ENCODE measurements around the gene CCNF.

Gene CCNF

DNA sequence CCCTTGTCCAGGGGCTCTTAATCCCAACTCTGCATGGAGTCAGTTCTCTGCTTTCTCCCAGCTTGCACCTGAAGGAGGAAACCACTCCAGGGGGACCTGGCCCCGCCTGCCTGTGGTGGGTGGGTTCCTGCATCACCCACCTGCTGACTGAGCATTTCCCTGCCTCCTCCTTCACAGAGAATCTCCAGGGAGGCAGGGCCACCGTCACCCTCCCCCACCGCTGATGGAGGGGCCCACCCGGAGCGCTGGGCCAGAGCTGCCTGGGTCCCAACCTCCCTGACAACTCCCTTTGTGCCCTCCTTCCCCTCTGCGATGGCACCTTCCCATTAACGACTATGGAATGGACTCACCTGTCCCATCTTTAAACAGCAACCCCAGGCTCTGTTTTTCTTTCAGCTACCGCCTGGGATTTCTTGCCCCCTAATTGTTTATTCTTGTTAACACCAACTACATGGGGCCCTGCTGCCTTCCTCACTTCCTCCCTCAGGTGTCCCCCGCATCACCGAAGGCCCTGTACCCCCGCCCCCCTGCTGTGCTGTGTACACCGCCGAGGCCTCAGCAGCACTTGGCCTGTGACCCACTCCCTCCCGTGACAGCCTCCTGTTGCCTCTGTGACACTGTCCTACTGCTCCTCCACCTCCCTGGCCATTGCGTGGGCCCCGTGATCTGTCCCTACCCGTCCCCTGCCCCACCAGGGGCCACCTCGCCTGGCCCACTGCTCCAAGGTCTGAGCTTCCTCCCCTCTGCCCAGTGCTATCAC is 29.8 kb downstream of the CCNF start:
- no peak for DNase-seq

DNA sequence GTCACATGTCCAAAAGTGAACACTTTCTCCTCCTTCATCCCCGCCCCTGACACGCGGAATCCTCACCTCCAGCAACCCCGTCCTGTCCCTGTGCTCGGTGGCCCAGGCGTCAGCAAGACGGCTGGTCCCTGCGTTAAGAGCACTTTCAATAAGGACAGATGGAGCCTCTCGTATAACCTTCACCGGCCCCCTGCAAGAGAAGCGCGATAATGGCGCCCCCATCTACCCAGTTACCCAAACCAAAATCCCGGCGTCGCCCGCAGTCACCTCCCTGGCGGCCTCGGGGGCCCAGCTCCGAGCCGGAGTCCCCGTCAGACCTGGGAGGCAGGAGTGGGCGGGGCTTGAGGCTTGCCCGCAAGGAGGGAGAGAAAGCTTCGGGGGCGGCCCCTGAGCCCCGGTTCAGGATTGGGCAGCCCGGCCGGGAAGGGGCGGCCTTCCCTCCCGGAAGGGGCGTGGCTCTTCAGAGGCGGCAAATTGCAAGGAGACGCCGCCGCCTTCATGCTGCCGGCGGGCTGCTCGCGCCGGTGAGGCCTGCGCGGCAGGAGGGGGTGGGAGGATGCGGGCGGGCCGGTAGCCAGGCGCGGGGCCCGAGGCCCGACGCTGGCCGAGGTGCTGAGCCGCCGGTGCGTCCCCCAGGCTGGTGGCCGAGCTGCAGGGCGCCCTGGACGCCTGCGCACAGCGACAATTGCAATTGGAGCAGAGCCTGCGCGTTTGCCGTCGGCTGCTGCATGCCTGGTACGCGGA is 30.6 kb downstream of the CCNF start, which contains the start of gene TEDC2:
TEDC2 (plus strand) TSS at position 463 of the 744 bp plus-strand sequence; CDS start at position 499, 36 bp downstream.
- DNase-seq, result peak; percentile 98

DNA sequence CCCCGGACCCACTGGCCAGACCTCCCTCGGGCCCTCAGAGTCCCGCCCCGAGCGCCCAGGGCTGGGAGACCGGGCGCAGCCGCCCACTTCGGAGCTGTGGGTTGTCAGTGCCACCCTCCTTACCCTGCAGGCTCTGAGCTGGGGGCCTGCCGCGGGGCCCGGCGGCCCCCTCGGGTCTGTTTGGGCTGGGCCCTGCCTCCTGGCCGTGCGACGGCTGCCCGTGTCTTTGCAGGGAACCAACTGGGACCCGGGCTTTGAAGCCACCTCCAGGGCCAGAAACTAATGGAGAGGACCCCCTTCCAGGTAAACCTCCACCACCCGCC is 31.1 kb downstream of the CCNF start:
- DNase-seq, result no peak

DNA sequence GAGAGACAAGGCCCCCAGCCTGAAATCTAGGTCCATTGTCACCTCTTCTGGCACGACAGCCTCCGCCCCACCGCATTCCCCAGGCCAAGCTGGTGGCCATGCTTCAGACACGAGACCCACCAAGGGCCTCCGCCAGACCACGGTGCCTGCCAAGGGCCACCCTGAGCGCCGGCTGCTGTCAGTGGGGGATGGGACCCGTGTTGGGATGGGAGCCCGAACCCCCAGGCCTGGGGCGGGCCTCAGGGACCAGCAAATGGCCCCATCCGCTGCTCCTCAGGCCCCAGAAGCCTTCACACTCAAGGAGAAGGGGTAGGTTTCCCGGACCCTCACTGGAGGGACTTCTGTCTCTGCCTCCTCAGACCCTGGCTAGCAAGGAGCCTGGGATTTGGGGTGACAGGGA is 31.7 kb downstream of the CCNF start:
- DNase-seq, result no peak

DNA sequence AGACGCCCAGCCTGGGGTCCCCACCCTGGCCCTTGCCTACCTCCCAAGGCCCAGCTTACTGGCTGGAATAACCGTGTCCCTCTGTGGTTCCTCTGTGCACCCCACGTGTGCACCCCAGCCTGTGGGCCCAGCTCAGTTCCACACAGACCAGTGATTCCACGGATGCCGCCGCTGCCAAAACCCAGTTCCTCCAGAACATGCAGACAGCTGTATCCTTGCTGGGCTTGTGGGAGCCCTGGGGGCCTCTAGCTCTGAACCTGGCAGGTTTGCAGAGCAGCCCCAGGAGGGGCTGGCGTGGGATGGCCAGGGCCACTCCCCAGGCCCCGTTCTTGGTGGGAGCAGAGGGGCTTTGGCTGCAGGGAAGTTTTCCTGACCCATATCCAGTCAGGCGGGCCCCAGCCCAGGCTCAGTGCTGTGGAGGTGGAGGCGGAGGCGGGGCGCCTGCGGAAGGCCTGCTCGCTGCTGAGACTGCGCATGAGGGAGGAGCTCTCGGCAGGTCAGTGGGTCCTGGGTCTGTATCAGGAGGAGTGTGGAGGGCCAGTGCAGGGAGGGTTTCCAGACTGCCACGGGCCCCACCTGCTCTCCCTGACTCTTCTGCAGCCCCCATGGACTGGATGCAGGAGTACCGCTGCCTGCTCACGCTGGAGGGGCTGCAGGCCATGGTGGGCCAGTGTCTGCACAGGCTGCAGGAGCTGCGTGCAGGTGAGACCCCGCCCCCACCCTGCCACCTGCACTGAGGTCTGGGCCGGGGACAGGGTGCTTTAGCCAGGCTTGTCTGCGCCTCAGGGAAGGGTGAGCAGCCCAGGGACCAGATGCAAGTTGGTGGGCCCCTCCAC is 33.0 kb downstream of the CCNF start:
- DNase-seq, result no peak

DNA sequence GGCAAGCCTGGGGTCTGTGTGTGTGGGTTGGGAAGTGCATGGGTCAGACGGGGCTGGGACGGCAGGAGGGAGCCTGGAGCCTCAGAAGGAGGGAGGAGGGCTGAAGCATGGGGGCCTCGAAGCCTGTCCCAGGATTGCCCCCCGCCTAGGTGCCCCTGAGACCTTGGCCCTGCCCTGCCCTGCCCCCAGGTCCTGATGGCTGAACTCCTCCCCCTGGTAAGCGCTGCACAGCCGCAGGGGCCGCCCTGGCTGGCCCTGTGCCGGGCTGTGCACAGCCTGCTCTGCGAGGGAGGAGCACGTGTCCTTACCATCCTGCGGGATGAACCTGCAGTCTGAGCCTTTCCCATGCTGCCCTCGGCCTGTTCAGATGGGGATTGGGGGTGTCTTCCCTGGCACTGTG is 35.1 kb downstream of the CCNF start:
- DNase-seq, result no peak

DNA sequence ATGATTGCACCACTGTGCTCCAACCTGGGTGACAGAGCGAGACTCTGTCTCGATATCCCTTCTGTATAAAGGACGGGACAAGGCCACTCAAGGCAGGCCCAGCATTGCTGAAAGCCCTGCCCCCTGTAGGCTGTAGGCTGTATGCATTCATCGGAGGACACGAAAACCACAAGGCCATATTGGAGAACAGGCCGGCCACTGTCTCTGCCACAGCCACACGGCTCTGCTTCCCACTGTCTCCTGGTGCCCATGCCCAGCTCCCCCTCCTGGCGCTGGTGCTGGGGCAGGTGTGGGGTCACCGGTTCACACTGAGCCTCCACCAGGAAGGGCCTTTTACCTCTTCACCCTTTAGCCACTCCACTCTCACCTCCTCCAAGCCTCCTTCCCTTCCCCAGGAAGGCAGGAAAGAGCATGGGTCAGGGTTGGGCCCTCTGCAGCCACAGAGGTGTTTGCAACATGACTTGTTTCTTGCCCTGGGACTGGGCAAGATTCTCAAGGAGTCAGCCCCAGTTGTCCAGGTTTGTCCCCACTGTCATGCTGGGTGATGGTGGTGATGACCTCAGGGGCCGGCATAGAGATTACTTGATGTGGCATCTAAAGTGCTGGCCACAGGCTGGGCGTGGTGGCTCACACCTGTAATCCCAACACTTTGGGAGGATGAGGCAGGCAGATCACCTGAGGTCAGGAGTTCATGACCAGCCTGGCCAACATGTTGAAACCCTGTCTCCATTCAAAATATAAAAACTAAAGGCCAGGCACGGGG is 36.6 kb downstream of the CCNF start:
- DNase-seq, result no peak

DNA sequence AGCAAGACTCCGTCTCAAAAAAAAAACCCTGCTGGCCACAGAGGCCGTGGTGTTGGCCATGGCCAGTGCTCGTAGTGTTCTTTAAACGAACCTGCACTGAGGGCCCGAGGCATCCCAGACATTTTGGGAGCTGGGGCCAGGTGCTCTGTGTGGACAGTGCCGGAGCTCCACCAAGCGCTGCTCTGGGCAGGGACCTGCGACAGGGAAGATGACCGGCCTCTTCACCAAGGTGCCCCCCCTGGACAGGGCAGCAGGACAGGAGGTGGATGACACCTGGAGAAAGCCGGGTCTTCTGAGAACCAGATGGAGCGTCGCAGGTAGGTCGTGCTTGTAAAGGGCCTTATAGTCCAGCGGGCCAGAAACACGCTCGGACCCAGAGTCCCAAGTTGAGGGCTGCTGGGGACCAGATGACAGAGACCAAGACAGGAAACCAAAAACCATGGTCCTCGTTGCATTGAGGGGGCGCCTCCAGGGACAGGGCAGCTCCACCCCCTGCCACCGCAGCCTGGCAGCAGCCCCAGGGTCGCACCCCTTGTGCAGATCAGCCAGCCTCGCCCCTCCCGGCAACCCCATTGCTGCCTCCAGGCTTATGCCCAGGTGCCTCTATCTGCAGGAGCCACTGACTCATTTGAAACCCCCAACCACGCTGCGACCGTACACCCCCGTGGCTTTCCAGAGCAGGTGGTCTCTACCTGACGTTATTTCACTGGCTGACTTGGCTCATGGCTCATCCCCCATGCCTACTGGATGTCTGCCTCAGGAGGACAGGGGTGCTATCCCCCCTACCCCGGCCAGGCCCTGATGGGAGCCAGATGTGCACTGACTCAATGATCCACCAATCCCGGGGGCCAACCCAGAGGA is 37.6 kb downstream of the CCNF start:
- DNase-seq, result no peak

DNA sequence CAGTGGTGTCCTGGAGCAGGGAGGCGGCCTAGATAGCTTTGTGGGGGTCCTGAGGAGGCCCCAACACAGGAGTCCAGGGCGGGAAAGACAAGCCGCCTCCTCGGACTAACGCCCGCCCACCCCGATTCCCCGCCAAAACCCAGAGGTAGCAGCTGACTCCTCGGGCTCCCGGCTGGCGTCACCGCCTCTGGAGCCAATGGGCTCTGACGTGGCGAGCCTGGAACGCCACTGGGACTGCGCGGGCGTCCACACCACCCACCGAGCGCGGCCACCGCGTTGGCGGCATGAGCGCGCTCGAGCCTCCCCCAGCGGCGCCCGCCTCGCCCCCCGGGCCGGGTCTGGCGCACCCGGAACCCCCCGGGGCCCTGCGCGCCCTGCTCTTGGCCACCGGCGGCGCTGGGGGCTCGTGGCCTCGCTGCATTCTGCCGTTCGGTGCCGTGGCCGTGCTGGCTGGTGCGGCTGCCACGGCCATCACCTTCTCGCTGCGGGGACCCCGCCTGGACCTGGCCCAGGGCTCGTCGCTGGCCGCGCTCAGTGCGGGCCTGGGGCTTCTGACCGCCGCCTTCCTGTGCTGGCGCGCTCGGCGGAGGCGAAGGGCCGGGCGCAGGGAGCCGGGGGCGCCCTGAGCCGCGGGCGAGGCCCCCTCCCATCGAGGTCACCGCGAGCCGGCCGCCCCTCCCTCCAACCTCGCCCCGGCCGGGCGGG is 38.4 kb downstream of the CCNF start:
- no peak for DNase-seq

DNA sequence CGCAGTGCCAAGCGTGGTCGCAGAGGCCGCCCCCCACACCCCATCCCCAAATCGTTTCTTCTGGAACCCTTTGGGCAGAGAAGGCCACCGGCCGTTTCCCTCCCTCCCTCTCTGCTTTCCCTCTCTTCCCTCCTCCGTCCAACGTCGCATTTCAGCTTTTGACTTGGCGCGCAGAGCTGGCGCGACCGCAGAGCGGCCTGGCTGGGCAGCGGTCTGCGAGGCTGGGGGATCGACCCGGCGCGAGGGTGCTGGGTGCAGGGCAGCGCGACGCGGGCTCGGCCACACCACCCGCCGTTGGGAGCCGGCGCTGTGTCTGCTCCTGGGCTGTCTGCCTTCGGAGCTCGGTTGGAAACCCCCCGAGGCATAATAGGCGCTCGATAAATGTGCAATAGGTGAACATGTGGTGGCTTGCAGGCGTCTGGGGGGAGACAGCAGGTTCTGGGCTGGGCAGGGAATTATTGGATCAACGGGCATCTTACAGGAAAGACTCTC is 39.0 kb downstream of the CCNF start:
- DNase-seq, result no peak

DNA sequence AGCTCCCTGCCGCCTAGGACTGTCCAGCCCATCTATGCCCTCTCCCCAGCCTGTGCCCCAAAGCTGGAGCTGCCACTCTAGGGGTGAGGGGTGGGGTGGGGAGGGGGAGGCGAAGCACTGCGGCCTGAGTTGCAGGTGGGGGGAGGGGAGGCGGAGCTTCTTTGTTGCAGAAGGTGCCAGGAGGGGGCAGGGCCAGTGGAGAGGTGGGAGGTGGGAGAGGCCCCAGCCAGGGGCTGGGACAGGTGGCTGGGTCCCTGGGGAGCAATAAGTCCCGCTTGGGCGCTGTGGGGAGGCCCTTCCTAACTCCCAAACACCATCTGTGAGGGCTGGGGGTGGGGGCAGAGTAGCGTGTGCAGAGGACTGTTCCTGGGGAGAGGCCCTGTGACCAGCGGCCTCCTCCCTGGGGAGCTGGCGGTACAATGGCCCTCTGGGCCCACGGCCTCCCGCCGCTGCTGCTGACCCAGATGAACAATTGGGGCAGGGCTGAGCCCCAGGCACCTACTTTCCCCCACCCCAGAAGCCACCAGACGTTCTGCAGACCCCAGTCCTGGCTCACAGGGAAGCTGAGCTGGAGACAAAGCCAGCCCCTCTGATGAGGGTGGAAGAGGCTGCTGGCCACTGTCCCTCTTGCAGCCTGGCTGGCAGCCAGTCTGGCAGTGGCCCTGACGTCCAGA is 39.6 kb downstream of the CCNF start:
- DNase-seq, result no peak

DNA sequence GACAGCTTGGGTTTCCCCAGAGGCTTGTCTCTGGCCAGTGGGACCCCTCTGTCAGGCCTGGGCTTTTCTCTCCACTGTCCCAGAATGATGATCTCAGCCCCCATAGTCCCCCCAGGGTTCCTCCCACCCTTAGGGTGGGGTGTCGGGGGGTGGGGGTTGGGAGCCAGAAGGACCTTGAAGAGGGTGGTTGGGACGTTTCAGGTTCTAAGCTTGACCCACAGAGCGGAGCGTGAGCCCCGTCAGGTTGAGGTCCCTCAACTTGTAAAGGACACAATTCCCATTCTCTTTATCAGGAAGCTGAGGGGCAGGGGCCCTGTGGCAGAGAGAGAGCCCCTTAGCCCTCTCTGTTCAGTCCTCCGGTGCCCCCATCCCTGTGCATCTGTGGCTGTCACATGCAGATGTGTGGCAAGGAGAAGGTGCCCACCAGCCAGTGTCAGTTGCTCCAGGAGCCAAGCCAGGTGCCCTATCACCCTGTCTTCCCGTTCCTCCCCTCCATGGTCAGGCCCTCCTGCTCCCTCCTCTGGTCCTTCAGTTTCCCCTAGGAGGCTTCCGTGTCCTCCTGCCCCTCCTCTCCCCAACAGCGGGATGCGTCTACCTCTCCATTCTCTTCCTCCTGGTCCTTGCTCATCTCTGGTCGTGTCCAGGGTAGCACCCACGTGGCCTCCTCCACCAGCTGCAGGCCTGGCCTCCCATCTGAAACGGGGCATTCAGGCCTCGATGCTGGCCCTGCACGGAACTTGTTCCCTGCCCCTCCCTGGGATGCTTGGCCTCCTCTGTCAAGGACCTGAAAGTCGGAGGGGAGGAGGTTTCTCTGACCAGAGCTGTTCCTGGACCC is 40.4 kb downstream of the CCNF start:
- DNase-seq, result no peak

DNA sequence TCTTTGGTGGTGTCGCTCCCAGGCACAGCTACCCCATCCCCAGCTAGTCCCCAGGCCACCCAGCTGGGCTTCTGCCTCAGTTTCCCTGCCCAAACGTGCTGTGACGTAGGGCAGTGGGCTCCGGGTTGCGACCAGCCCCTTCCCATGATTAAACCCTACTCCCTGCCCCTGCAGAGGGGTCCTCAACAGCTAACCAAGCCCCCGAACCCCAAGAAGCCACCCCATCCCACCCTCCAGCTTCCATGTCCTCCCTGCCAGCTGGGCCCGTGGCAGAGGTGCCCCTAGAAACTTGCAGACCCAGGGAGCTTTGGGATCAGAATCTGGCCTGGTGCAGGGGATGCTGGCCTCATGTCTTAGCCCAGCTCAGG is 41.0 kb downstream of the CCNF start:
- DNase-seq, result no peak

DNA sequence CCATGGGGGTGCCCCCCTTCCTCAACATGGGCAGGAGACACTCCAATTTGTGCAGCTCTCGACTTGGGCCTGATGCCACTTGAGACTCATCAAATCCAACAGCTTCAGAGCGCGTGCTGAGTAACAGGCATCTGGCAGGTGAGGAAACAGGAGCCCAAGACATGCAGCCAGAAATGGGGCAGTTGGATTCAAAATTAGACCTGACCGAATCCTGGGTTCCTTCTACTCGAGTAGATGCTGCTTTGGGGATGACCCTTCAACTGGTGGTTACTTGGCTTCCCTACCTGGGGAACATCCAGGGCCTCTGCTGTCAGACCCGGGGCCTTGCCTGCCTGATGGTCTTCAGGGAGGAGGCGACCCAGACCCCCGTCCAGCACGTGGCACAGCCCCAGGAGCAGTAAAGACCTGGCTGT is 41.4 kb downstream of the CCNF start:
- DNase-seq, result no peak

DNA sequence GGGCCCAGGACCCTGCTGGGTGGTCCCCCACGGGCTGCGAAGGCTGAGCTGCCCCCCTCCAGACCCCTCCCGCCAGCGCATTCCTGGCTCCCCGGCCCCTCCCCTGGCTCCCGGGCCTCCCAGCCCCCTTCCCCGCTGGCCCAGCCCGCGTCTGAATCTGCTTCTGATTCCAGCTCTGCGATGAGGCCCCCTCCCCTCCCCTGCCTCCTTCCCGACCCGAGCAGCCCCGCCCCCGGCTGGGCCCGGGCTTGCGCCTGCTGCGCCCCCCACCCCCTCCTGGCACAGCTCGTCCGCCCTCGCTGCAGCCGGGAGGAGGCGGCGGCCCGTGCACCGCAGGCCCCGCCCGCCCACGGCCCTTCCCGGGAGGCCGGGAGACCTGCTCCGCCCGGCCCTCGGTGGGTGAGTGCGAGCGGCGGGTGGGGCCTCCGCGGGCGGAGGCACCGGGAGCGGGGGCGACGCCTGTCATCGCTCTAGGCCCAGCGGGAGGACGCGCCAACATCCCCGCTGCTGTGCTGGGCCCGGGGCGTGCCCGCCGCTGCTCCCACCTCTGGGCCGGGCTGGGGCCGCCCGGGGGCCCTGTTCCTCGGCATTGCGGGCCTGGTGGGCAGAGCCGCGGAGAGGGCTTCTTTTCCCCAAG is 41.9 kb downstream of the CCNF start, which contains the start of gene NTN3:
NTN3 (plus strand) TSS at position 282 of the 637 bp plus-strand sequence. CDS start 405 bp downstream, outside the sequence.
- DNase-seq, result no peak

DNA sequence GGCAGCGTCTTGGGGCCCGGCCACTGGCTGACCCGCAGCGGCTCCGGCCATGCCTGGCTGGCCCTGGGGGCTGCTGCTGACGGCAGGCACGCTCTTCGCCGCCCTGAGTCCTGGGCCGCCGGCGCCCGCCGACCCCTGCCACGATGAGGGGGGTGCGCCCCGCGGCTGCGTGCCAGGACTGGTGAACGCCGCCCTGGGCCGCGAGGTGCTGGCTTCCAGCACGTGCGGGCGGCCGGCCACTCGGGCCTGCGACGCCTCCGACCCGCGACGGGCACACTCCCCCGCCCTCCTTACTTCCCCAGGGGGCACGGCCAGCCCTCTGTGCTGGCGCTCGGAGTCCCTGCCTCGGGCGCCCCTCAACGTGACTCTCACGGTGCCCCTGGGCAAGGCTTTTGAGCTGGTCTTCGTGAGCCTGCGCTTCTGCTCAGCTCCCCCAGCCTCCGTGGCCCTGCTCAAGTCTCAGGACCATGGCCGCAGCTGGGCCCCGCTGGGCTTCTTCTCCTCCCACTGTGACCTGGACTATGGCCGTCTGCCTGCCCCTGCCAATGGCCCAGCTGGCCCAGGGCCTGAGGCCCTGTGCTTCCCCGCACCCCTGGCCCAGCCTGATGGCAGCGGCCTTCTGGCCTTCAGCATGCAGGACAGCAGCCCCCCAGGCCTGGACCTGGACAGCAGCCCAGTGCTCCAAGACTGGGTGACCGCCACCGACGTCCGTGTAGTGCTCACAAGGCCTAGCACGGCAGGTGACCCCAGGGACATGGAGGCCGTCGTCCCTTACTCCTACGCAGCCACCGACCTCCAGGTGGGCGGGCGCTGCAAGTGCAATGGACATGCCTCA is 42.6 kb downstream of the CCNF start:
- no peak for DNase-seq

DNA sequence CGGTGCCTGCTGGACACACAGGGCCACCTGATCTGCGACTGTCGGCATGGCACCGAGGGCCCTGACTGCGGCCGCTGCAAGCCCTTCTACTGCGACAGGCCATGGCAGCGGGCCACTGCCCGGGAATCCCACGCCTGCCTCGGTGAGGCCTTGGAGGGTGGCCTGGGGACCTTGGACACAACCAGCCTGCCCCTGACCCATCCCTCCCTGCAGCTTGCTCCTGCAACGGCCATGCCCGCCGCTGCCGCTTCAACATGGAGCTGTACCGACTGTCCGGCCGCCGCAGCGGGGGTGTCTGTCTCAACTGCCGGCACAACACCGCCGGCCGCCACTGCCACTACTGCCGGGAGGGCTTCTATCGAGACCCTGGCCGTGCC is 43.2 kb downstream of the CCNF start:
- DNase-seq, result no peak

DNA sequence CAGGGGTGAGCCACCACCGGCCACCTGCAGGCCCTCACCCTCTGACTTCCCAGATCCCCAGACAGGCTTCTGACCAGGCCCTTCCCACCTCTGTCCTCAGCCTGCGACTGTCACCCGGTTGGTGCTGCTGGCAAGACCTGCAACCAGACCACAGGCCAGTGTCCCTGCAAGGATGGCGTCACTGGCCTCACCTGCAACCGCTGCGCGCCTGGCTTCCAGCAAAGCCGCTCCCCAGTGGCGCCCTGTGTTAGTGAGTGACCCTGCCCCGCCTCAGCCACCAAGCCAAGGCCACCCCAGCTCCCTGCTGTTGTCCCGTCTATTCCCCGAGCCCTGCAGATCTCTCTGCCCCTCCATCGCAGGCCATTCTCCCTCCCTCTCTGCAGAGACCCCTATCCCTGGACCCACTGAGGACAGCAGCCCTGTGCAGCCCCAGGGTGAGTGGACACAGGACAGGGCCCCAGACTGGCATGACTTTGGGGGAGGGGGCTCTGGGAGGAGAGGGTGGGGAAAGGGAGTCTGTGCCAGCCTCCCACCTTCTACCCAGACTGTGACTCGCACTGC is 43.7 kb downstream of the CCNF start:
- DNase-seq, result no peak
